ENCODE measurements around the gene FLNB. TPM values are rescaled to one million over a fixed set of nuclear protein-coding genes. Genes with fewer than 3 reads are reported as not detected.

Gene FLNB
- total RNA-seq, 1 experiment from 2014 or later = 83.4 TPM

- Mint-ChIP-seq H3K4me3 (no peak overlapping the region; a peak in 1 of 5 replicates), H3K9me3 (no peaks in the 10 kb centered on the region), H3K27ac (peak overlapping the region; percentile 55 to 84 (median 67); a peak in 6 of 7 replicates), H3K4me1 (peaks cover 59 to 67% of the 10 kb centered on the region in 2 experiments), H3K27me3 (ENCODE audit: low read depth) (no peaks in the 10 kb centered on the region), H3K36me3 (ENCODE audit: insufficient read depth in 1 of 3, low read depth in 3 of 3) (no peaks in the 10 kb centered on the region)
- H2BK120ac ChIP-seq (ENCODE audit: low read depth, low read length, poor library complexity, severe bottlenecking) = no peak overlapping the region
- no peaks in the 10 kb centered on the region for H4K20me1 ChIP-seq (ENCODE audit: control insufficient read depth, insufficient read depth, insufficient read length)
- no peak overlapping the region for H4K8ac ChIP-seq (replicated peaks; ENCODE audit: insufficient read length, low read depth, low read length)
- no peaks in the 10 kb centered on the region for H3K79me1 ChIP-seq (ENCODE audit: insufficient read depth, low read depth, low read length, poor library complexity, severe bottlenecking)
- no peak overlapping the region for H3K4me2 ChIP-seq (ENCODE audit: insufficient read depth, insufficient read length, low read length)
- no peak overlapping the region for H2AK5ac ChIP-seq (ENCODE audit: insufficient read length, low read length)
- no peak overlapping the region for H4K5ac ChIP-seq (ENCODE audit: insufficient read length, low read depth, low read length)
- H3K4ac ChIP-seq (ENCODE audit: low read depth, low read length) = no peak overlapping the region
- no peak overlapping the region for H3K27ac ChIP-seq (ENCODE audit: insufficient read length, low read depth, low read length)
- no peak for DNase-seq
- no peak overlapping the region for H3K56ac ChIP-seq (ENCODE audit: insufficient read length, low read depth, low read length)
- peak overlapping the region; percentile 44 for H3K18ac ChIP-seq (ENCODE audit: insufficient read length, low read depth, low read length)
- no peak overlapping the region for H3K23ac ChIP-seq (ENCODE audit: insufficient read length, low read depth, low read length)
- no peak overlapping the region for H2BK5ac ChIP-seq (ENCODE audit: insufficient read length, low read length)
- H2BK15ac ChIP-seq (ENCODE audit: low read depth, low read length) = no peak overlapping the region
- H2BK20ac ChIP-seq (ENCODE audit: low read depth, low read length, poor library complexity, severe bottlenecking) = no peak overlapping the region
- no peak for TF ChIP-seq CTCF (conservative IDR thresholded peaks at IDR 0.05)
- H2BK12ac ChIP-seq (ENCODE audit: insufficient read length, low read depth, low read length) = no peak overlapping the region
- no peak overlapping the region for H3K9ac ChIP-seq (ENCODE audit: extremely low read depth, insufficient read length, low read length)
- H3K27me3 ChIP-seq (ENCODE audit: insufficient read depth, low read length) = no peaks in the 10 kb centered on the region
- H4K91ac ChIP-seq (ENCODE audit: insufficient read length, low read depth, low read length) = no peak overlapping the region
- no peak overlapping the region; the same call in 1 of the 2 replicates for H3K14ac ChIP-seq (ENCODE audit: insufficient read depth, low read length)
- H3T11ph ChIP-seq (ENCODE audit: low read length) = no peak overlapping the region
- H3K79me2 ChIP-seq (ENCODE audit: insufficient read depth, low read length) = peaks cover 5% of the 10 kb centered on the region; the same call in 1 of the 2 replicates
- no peak overlapping the region for H2AFZ ChIP-seq (ENCODE audit: low read length)
- no peaks in the 10 kb centered on the region for H3K23me2 ChIP-seq (ENCODE audit: insufficient read length, low read depth, low read length, poor library complexity, severe bottlenecking)
- H3K4me1 ChIP-seq (ENCODE audit: insufficient read depth, low read length) = peaks cover 27% of the 10 kb centered on the region; the same call in 1 of the 2 replicates
- WGBS (ENCODE audit: extremely low coverage, insufficient read length, low lambda C conversion rate) = no CpG with 5 or more reads among the region's 10 CpGs
- H3K9me3 ChIP-seq (ENCODE audit: control insufficient read depth, low read depth, low read length) = no peaks in the 10 kb centered on the region
These were observed 56.9 kb downstream of the FLNB start for GRCh38 chr3:58064923-58065638.

All from H9 (cell line).